ENCODE measurements around the gene DNM3. TPM values are rescaled to one million over a fixed set of nuclear protein-coding genes. Genes with fewer than 3 reads are reported as not detected.

The DNM3 gene
- total RNA-seq, 1 donor from 2014 or later = 9.6 TPM

GRCh38 chr1:171834821-171835220 lies 6.5 kb upstream of the DNM3 start:
- Histone ChIP-seq H3K4me3 (no peak overlapping the region), H3K27ac (no peak overlapping the region), H3K4me1 (no peaks in the 10 kb centered on the region), H3K27me3 (no peaks in the 10 kb centered on the region), H3K9me3 (no peaks in the 10 kb centered on the region), H3K36me3 (no peaks in the 10 kb centered on the region)
- TF ChIP-seq CTCF (IDR thresholded peaks at IDR 0.05) = no peak
- DNase-seq (ENCODE audit: low spot score in 2 of 2) = no peak
- intact Hi-C loops (cut with DNase I) = no loop called here

- Histone ChIP-seq H3K4me3 (no peak overlapping the region), H3K4me1 (no peaks in the 10 kb centered on the region), H3K36me3 (no peaks in the 10 kb centered on the region), H3K27me3 (no peaks in the 10 kb centered on the region), H3K27ac (no peak overlapping the region), H3K9me3 (no peaks in the 10 kb centered on the region)
- intact Hi-C loops (cut with DNase I) = no loop called here
- TF ChIP-seq CTCF (IDR thresholded peaks at IDR 0.05) = no peak
- no peak for DNase-seq (ENCODE audit: low spot score in 2 of 2)
Measured at GRCh38 chr1:171835891-171836290, 5.4 kb upstream of the DNM3 start.

- intact Hi-C loops (cut with DNase I) = loop anchor here (1.0 to 5.0 kb wide), 4 partner anchors 61 to 691 kb away; partner anchors contain the start of genes METTL13, MYOC, PIGC and SUCO
- no peak for TF ChIP-seq CTCF (IDR thresholded peaks at IDR 0.05)
- no peaks in the 10 kb centered on the region for H3K4me1 ChIP-seq
- peak overlapping the region in 1 of 2 donors; percentile 31 for H3K27ac ChIP-seq
- H3K4me3 ChIP-seq = peak overlapping the region; percentile 71 to 77
- H3K36me3 ChIP-seq = no peaks in the 10 kb centered on the region
- no peaks in the 10 kb centered on the region for H3K27me3 ChIP-seq
- DNase-seq (ENCODE audit: low spot score in 2 of 2) = peak in 1 of 2 donors; percentile 61
- no peaks in the 10 kb centered on the region for H3K9me3 ChIP-seq
Measured at GRCh38 chr1:171841931-171842761, 848 bp downstream of the DNM3 start.

GRCh38 chr1:171844381-171844780 lies 3.1 kb downstream of the DNM3 start:
- no peak for DNase-seq (ENCODE audit: low spot score in 2 of 2)

GRCh38 chr1:171845998-171846397 lies 4.7 kb downstream of the DNM3 start:
- intact Hi-C loops (cut with DNase I) = no loop called here
- DNase-seq (ENCODE audit: low spot score in 2 of 2) = no peak
- H3K9me3 ChIP-seq = no peaks in the 10 kb centered on the region
- H3K27me3 ChIP-seq = no peaks in the 10 kb centered on the region
- no peak overlapping the region for H3K27ac ChIP-seq
- H3K4me1 ChIP-seq = no peaks in the 10 kb centered on the region
- H3K4me3 ChIP-seq = no peak overlapping the region
- no peaks in the 10 kb centered on the region for H3K36me3 ChIP-seq
- no peak for TF ChIP-seq CTCF (IDR thresholded peaks at IDR 0.05)

More at GRCh38 chr1:171844381-171844780, 3.1 kb downstream of the DNM3 start:
- H3K9me3 ChIP-seq = no peaks in the 10 kb centered on the region
- no peaks in the 10 kb centered on the region for H3K27me3 ChIP-seq
- H3K4me1 ChIP-seq = no peaks in the 10 kb centered on the region
- intact Hi-C loops (cut with DNase I) = loop anchor here (5.0 kb wide), 2 partner anchors 192 to 598 kb away; partner anchors contain the start of genes MYOC and PIGC
- no peak overlapping the region for H3K27ac ChIP-seq
- H3K4me3 ChIP-seq = no peak overlapping the region
- H3K36me3 ChIP-seq = no peaks in the 10 kb centered on the region
- TF ChIP-seq CTCF (IDR thresholded peaks at IDR 0.05) = no peak

Measured in ascending aorta (tissue), 2 donors.